ENCODE measurements around the gene EEF2K. TPM values are rescaled to one million over a fixed set of nuclear protein-coding genes. Genes with fewer than 3 reads are reported as not detected.
A peak's percentile ranks its signal among the peaks of the same experiment; 100 is the strongest.

The EEF2K gene
- total RNA-seq, 1 donor from 2014 or later = 22.5 TPM

- peaks cover 5% of the 10 kb centered on the region for H3K9me3 Mint-ChIP-seq
- TF ChIP-seq CTCF (conservative IDR thresholded peaks at IDR 0.05) = no peak
Measured at GRCh38 chr16:22204091-22204655, 1.9 kb upstream of the EEF2K start.

GRCh38 chr16:22205577-22206012 lies 483 bp upstream of the EEF2K start:
- TF ChIP-seq CTCF (conservative IDR thresholded peaks at IDR 0.05) = no peak
- peak overlapping the region; percentile 98 for H3K4me3 Mint-ChIP-seq

More at GRCh38 chr16:22204091-22204655, 1.9 kb upstream of the EEF2K start:
- DNase-seq (ENCODE audit: extremely low spot score, unreplicated experiment) = no peak
- peak overlapping the region; percentile 87 for H3K27ac Mint-ChIP-seq
- peak overlapping the region; percentile 81 for H3K4me3 Mint-ChIP-seq
- H3K36me3 Mint-ChIP-seq = no peaks in the 10 kb centered on the region
- H3K27me3 Mint-ChIP-seq = no peaks in the 10 kb centered on the region
- H3K4me1 Mint-ChIP-seq (ENCODE audit: unreplicated experiment) = peaks cover 15% of the 10 kb centered on the region

GRCh38 chr16:22206842-22207714 lies 1.0 kb downstream of the EEF2K start:
- Mint-ChIP-seq H3K4me1 (ENCODE audit: unreplicated experiment) (peaks cover 15% of the 10 kb centered on the region), H3K4me3 (peak overlapping the region; percentile 98), H3K36me3 (peaks cover 4% of the 10 kb centered on the region), H3K9me3 (peaks cover 5% of the 10 kb centered on the region), H3K27me3 (no peaks in the 10 kb centered on the region), H3K27ac (peak overlapping the region; percentile 55)
- no peak for TF ChIP-seq CTCF (conservative IDR thresholded peaks at IDR 0.05)
- DNase-seq (ENCODE audit: extremely low spot score, unreplicated experiment) = no peak

More at GRCh38 chr16:22205577-22206012, 483 bp upstream of the EEF2K start:
- peaks cover 15% of the 10 kb centered on the region for H3K4me1 Mint-ChIP-seq (ENCODE audit: unreplicated experiment)
- peaks cover 2% of the 10 kb centered on the region for H3K36me3 Mint-ChIP-seq
- no peak for DNase-seq (ENCODE audit: extremely low spot score, unreplicated experiment)
- peaks cover 5% of the 10 kb centered on the region for H3K9me3 Mint-ChIP-seq
- H3K27ac Mint-ChIP-seq = peak overlapping the region; percentile 87
- H3K27me3 Mint-ChIP-seq = no peaks in the 10 kb centered on the region

- Mint-ChIP-seq H3K4me3 (peak overlapping the region; percentile 98), H3K36me3 (peaks cover 4% of the 10 kb centered on the region), H3K27ac (no peak overlapping the region), H3K9me3 (peaks cover 5% of the 10 kb centered on the region), H3K27me3 (no peaks in the 10 kb centered on the region), H3K4me1 (ENCODE audit: unreplicated experiment) (peaks cover 15% of the 10 kb centered on the region)
- DNase-seq (ENCODE audit: extremely low spot score, unreplicated experiment) = no peak
- TF ChIP-seq CTCF (conservative IDR thresholded peaks at IDR 0.05) = no peak
Measured at GRCh38 chr16:22207715-22208360, 1.8 kb downstream of the EEF2K start.

- peaks cover 8% of the 10 kb centered on the region for H3K4me1 Mint-ChIP-seq (ENCODE audit: unreplicated experiment)
- H3K4me3 Mint-ChIP-seq = no peak overlapping the region
- H3K9me3 Mint-ChIP-seq = no peaks in the 10 kb centered on the region
- no peak overlapping the region for H3K27ac Mint-ChIP-seq
- TF ChIP-seq CTCF (conservative IDR thresholded peaks at IDR 0.05) = no peak
- H3K27me3 Mint-ChIP-seq = no peaks in the 10 kb centered on the region
- H3K36me3 Mint-ChIP-seq = peaks cover 13% of the 10 kb centered on the region
- no peak for DNase-seq (ENCODE audit: extremely low spot score, unreplicated experiment)
Measured at GRCh38 chr16:22210285-22210684, 4.2 kb downstream of the EEF2K start.
